GM12891 (cell line): Measurements from ENCODE around the gene UXS1.
"Not testable (repeated sequence)": the region's sequence is repeated elsewhere in the genome, so short reads cannot be mapped to it uniquely, and the experiment has no call there.

Experiments used
- POLR2A ChIP-seq: IDR thresholded peaks from 2 replicates; pipeline ENCODE4 v1.6.1; 2011; ENCODE audit warnings: low read depth, low read length, control low read depth
- POLR2AphosphoS5 ChIP-seq: IDR thresholded peaks from 2 replicates; pipeline ENCODE4 v1.6.1; 2011; ENCODE audit warnings: low read depth, low read length, control low read depth
- POU2F2 ChIP-seq: IDR thresholded peaks from 2 replicates; pipeline ENCODE4 v1.6.1; 2011; ENCODE audit warnings: low read depth, mild to moderate bottlenecking, control low read depth, low read length, moderate library complexity
- TAF1 ChIP-seq: IDR thresholded peaks from 2 replicates; pipeline ENCODE4 v1.6.1; 2011; ENCODE audit warnings: low read depth, low read length, control low read depth

GRCh38 chr2:106131192-106131591, 62.9 kb downstream of the UXS1 start:
- TF ChIP-seq POLR2A, TAF1, POLR2AphosphoS5, POU2F2: not testable (repeated sequence)
